ENCODE results near the gene DACH1. TPM values are rescaled to one million over a fixed set of nuclear protein-coding genes. Genes with fewer than 3 reads are reported as not detected.

DACH1 gene
- total and polyA plus RNA-seq, 9 of the 15 experiments (the other 6 are each of a cell fraction or from before 2014, with no cell fraction given), result 0.04 to 0.07 (median 0.04) TPM; not detected in 2

DNA sequence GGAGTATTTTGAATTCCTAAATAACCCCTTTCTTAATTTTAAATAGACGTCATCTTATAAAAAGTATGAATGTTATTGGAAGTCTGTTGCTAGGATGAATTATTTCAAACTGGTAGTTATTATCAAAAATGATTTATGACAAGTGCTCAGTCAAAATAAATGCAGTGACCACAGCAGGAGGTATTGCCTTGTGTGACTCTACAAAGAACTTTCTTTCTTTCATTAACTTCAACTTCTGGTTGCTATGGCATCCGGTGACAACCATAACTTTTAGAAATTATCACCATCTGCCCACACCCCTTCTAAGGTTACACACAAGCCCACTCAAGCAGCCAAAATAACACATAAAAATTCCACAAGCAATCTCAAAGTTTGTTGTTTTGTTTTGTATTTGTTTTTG lies 189.9 kb downstream of the DACH1 start (continued):
- TF ChIP-seq, protein P1, sequence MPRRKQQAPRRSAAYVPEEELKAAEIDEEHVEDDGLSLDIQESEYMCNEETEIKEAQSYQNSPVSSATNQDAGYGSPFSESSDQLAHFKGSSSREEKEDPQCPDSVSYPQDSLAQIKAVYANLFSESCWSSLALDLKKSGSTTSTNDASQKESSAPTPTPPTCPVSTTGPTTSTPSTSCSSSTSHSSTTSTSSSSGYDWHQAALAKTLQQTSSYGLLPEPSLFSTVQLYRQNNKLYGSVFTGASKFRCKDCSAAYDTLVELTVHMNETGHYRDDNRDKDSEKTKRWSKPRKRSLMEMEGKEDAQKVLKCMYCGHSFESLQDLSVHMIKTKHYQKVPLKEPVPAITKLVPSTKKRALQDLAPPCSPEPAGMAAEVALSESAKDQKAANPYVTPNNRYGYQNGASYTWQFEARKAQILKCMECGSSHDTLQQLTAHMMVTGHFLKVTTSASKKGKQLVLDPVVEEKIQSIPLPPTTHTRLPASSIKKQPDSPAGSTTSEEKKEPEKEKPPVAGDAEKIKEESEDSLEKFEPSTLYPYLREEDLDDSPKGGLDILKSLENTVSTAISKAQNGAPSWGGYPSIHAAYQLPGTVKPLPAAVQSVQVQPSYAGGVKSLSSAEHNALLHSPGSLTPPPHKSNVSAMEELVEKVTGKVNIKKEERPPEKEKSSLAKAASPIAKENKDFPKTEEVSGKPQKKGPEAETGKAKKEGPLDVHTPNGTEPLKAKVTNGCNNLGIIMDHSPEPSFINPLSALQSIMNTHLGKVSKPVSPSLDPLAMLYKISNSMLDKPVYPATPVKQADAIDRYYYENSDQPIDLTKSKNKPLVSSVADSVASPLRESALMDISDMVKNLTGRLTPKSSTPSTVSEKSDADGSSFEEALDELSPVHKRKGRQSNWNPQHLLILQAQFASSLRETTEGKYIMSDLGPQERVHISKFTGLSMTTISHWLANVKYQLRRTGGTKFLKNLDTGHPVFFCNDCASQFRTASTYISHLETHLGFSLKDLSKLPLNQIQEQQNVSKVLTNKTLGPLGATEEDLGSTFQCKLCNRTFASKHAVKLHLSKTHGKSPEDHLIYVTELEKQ (CRISPR knock-in tag; IDR thresholded peaks at IDR 0.05), result no peak
- TF ChIP-seq ZNF212 (CRISPR knock-in tag; IDR thresholded peaks at IDR 0.05) (no peak), ZBTB1 (CRISPR knock-in tag; IDR thresholded peaks at IDR 0.05; ENCODE audit: borderline replicate concordance, low read depth) (no peak)

DNA sequence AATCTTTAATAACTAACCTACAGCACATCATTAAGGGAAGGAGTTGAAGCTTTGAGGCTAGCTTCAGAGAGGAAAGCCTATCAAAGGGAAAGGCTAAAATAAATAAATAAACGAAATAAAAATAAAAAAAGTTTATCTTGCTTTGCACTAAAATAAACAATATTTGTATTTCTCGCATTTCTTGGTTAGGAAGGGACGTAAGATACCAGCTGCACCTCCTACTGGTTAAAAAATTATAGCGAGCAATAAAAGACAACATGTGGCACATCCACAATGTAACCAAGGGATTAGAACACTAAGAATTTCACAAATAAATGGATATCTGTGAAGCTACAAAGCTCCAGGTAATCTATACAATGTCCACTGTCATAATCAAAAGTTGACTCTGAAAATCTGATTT lies 194.5 kb downstream of the DACH1 start:
- Histone ChIP-seq H3K9me3 (replicated peaks; ENCODE audit: control insufficient read depth, insufficient read depth, low read depth, low read length) (no peaks in the 10 kb centered on the region), H3K27ac (ENCODE audit: extremely low read depth, low read depth, low read length) (no peak overlapping the region), H3K27me3 (ENCODE audit: control insufficient read depth in 2 of 2, insufficient read depth in 2 of 2, low read length in 2 of 2) (no peaks in the 10 kb centered on the region), H3K79me2 (ENCODE audit: control insufficient read depth, insufficient read depth, low read length) (no peaks in the 10 kb centered on the region), H3K4me3 (no peak overlapping the region), H3K9me1 (ENCODE audit: control insufficient read depth, insufficient read depth, low read length) (no peaks in the 10 kb centered on the region), H2AFZ (ENCODE audit: low read depth, low read length) (no peak overlapping the region), H3K4me1 (replicated peaks in 1 of 2; ENCODE audit: control insufficient read depth in 2 of 2, insufficient read depth in 2 of 2, low read length in 2 of 2) (no peaks in the 10 kb centered on the region), H4K20me1 (replicated peaks; ENCODE audit: control insufficient read depth, insufficient read depth, low read length) (no peaks in the 10 kb centered on the region), H3K4me2 (ENCODE audit: insufficient read depth, low read length) (no peak overlapping the region), H3K9ac (ENCODE audit: insufficient read depth in 1 of 2, low read depth in 2 of 2, low read length in 2 of 2) (no peak overlapping the region), H3K36me3 (ENCODE audit: control insufficient read depth, insufficient read depth, low read length) (no peaks in the 10 kb centered on the region)
- no peak for TF ChIP-seq MAFF (IDR thresholded peaks at IDR 0.05; ENCODE audit: low read length)
- no peak for TF ChIP-seq ZNF77 (CRISPR knock-in tag; IDR thresholded peaks at IDR 0.05)
- CTCF ChIA-PET (ENCODE audit: low intra/inter-chr PET ratio), result no interaction called here
- ATAC-seq (no peak), FAIRE-seq (no peak), DNase-seq (ENCODE audit: extremely low read depth in 1 of 4, low spot score in 3 of 4) (no peak)
- intact Hi-C loops (cut with micrococcal nuclease), result no loop called here
- BruUV-seq (replicated peaks), result no TSS peak
- POLR2A ChIA-PET, result no interaction called here
- 0% methylated on average over 4 of the region's 4 CpGs for WGBS (ENCODE audit: insufficient coverage, low coverage, missing lambda C conversion rate)
- in situ Hi-C loops (cut with MboI), result no loop called here

Measured in K562 (cell line).